Right renal cortex interstitium (tissue), 3 donors: ENCODE data around the gene HIVEP1. TPM values are rescaled to one million over a fixed set of nuclear protein-coding genes. Genes with fewer than 3 reads are reported as not detected.
A peak's percentile ranks its signal among the peaks of the same experiment; 100 is the strongest.
"Not testable (repeated sequence)": the region's sequence is repeated elsewhere in the genome, so short reads cannot be mapped to it uniquely, and the experiment has no call there.

Source experiments
- DNase-seq, 3 donors: peaks; one replicate each; pipeline ENCODE4 v3.0.0-alpha.2; 2013; ENCODE audit warnings: low read depth in 3 of 3, low spot score in 2 of 3
- polyA plus RNA-seq, 3 donors: library from polyadenylated mRNA; unstranded; fragments of 120-200 nt; gene quantifications; one replicate each; pipeline ENCODE4 v1.2.1, GENCODE V29; 2013; ENCODE audit not compliant: insufficient read length in 3 of 3

HIVEP1 gene
- polyA plus RNA-seq, 3 donors = 21.0 to 23.4 (median 21.9) TPM

GRCh38 chr6:12176782-12177181, 164.7 kb downstream of the HIVEP1 start:
- not testable (repeated sequence) for DNase-seq

GRCh38 chr6:12178521-12178920, 166.4 kb downstream of the HIVEP1 start:
- DNase-seq = no peak

- DNase-seq = no peak
Observed at GRCh38 chr6:12181481-12181880, 169.4 kb downstream of the HIVEP1 start.

- no peak for DNase-seq
Observed at GRCh38 chr6:12182676-12183075, 170.6 kb downstream of the HIVEP1 start.

GRCh38 chr6:12185081-12185673, 173.1 kb downstream of the HIVEP1 start:
- DNase-seq = no peak

- DNase-seq = no peak
Observed at GRCh38 chr6:12186528-12186927, 174.4 kb downstream of the HIVEP1 start.

GRCh38 chr6:12189150-12189549, 177.0 kb downstream of the HIVEP1 start:
- DNase-seq = no peak

- no peak for DNase-seq
Observed at GRCh38 chr6:12189661-12190060, 177.5 kb downstream of the HIVEP1 start.

- DNase-seq = no peak
Observed at GRCh38 chr6:12190252-12190651, 178.1 kb downstream of the HIVEP1 start.

- DNase-seq = no peak
Observed at GRCh38 chr6:12196326-12196936, 184.3 kb downstream of the HIVEP1 start.

- no peak for DNase-seq
Observed at GRCh38 chr6:12198851-12199250, 186.7 kb downstream of the HIVEP1 start.

GRCh38 chr6:12200015-12200564, 188.0 kb downstream of the HIVEP1 start:
- no peak for DNase-seq

- no peak for DNase-seq
Observed at GRCh38 chr6:12200761-12201160, 188.6 kb downstream of the HIVEP1 start.

- peak in 1 of 3 donors; percentile 7 for DNase-seq
Observed at GRCh38 chr6:12203001-12203400, 190.9 kb downstream of the HIVEP1 start.

- no peak for DNase-seq
Observed at GRCh38 chr6:12208190-12208589, 196.1 kb downstream of the HIVEP1 start.

GRCh38 chr6:12208673-12209072, 196.6 kb downstream of the HIVEP1 start:
- DNase-seq = no peak

Other genes with a start within 250 kb of the HIVEP1 start
- gene ADTRP, start 233.5 kb upstream of the HIVEP1 start, polyA plus RNA-seq = 1 to 10 TPM in 2 of 3 donors, under 1 TPM in 1; 0.72 to 2.9 (median 1.7) TPM